ENCODE results near the gene ABCC12.

DNA sequence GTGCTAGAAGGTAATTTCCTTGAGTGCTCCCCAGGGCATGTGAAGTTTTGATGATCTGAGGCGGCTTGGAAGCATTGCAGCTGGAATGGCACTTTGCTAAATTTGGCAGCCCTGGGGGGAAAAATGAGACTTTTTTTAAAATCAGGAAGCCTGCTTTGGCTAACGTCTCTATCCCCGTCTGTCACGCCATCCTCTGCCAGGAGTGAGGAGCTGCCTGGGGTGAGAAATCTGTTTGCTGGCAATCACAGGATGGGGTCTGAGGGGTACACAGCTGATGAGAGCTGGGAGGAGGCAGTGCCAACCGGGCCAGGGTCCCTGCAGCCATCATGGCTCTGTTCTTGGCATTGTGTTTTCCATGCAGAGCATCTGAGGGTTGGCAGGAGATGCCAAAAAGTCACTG is 2.0 kb downstream of the ABCC12 start:
- TF ChIP-seq, protein P1, sequence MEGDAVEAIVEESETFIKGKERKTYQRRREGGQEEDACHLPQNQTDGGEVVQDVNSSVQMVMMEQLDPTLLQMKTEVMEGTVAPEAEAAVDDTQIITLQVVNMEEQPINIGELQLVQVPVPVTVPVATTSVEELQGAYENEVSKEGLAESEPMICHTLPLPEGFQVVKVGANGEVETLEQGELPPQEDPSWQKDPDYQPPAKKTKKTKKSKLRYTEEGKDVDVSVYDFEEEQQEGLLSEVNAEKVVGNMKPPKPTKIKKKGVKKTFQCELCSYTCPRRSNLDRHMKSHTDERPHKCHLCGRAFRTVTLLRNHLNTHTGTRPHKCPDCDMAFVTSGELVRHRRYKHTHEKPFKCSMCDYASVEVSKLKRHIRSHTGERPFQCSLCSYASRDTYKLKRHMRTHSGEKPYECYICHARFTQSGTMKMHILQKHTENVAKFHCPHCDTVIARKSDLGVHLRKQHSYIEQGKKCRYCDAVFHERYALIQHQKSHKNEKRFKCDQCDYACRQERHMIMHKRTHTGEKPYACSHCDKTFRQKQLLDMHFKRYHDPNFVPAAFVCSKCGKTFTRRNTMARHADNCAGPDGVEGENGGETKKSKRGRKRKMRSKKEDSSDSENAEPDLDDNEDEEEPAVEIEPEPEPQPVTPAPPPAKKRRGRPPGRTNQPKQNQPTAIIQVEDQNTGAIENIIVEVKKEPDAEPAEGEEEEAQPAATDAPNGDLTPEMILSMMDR (conservative IDR thresholded peaks at IDR 0.05; ENCODE audit: low read depth, low read length) = no peak
- no peak for TF ChIP-seq EZH2 (IDR thresholded peaks at IDR 0.05; ENCODE audit: borderline replicate concordance, low read depth, low read length, poor library complexity, severe bottlenecking)

Data from A673 (cell line).